Osteocyte (in vitro differentiated cells): ENCODE results near the gene VARS2. TPM values are rescaled to one million over a fixed set of nuclear protein-coding genes. Genes with fewer than 3 reads are reported as not detected.
"Not testable (repeated sequence)": the region's sequence is repeated elsewhere in the genome, so short reads cannot be mapped to it uniquely, and the experiment has no call there.

Source experiments
- DNase-seq: peaks from one replicate; pipeline ENCODE4 v3.0.0; 2021; ENCODE audit warnings: mixed read lengths; ENCODE audit not compliant: unreplicated experiment; ENCODE audit errors: extremely low spot score
- H3K27ac Mint-ChIP-seq: one replicate; pipeline ENCODE4 v1.8.0; 2021; ENCODE audit warnings: mild to moderate bottlenecking, mixed read lengths; ENCODE audit not compliant: unreplicated experiment
- H3K27me3 Mint-ChIP-seq: one replicate; pipeline ENCODE4 v1.8.0; 2021; ENCODE audit warnings: mixed read lengths; ENCODE audit not compliant: unreplicated experiment
- H3K36me3 Mint-ChIP-seq: one replicate; pipeline ENCODE4 v1.8.0; 2021; ENCODE audit warnings: mixed read lengths; ENCODE audit not compliant: unreplicated experiment
- H3K4me1 Mint-ChIP-seq: one replicate; pipeline ENCODE4 v1.8.0; 2021; ENCODE audit warnings: mixed read lengths; ENCODE audit not compliant: unreplicated experiment
- H3K4me3 Mint-ChIP-seq: one replicate; pipeline ENCODE4 v1.8.0; 2021; ENCODE audit warnings: mild to moderate bottlenecking, moderate library complexity, mixed read lengths; ENCODE audit not compliant: unreplicated experiment
- H3K9me3 Mint-ChIP-seq: one replicate; pipeline ENCODE4 v1.8.0; 2021; ENCODE audit warnings: mixed read lengths; ENCODE audit not compliant: unreplicated experiment
- microRNA-seq: library from miRNA; unstranded; fragments of <30 nt; microRNA quantifications from one replicate; pipeline ENCODE4 v1.1.0, GENCODE V29; 2020; ENCODE audit not compliant: unreplicated experiment
- total RNA-seq: library from RNA; stranded (reverse); gene quantifications from 2 replicates; pipeline ENCODE4 v1.2.1, GENCODE V29; 2021
- TF ChIP-seq, protein P1 (sequence below): fragments of 200-600 bp; sonication (generic); IDR thresholded peaks from 2 replicates; pipeline ENCODE4 v1.5.0; 2021; ENCODE audit warnings: antibody characterized with exemption, mild to moderate bottlenecking, moderate library complexity

Gene VARS2
- total RNA-seq, 1 donor from 2014 or later = 46.4 TPM

DNA sequence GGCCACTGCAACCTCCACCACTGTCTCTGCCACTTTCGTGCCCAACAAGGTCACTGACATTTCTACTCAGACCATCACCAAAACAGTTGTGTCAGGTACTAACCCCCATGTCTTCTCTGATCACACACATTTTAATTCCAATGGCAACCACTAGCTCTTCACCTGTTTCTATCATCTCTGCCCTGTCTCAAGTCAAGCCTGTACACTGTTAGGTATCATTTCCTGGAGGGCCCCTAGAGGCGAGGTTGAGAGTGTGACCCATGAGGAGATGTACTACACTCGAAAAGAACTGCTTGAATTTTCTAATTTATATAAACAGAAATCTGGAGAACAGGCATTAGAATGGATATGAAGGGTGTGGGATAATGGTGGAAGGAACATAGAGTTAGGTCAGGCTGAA, 52.1 kb downstream of the VARS2 start:
- H3K36me3 Mint-ChIP-seq = no peaks in the 10 kb centered on the region
- TF ChIP-seq, protein P1, sequence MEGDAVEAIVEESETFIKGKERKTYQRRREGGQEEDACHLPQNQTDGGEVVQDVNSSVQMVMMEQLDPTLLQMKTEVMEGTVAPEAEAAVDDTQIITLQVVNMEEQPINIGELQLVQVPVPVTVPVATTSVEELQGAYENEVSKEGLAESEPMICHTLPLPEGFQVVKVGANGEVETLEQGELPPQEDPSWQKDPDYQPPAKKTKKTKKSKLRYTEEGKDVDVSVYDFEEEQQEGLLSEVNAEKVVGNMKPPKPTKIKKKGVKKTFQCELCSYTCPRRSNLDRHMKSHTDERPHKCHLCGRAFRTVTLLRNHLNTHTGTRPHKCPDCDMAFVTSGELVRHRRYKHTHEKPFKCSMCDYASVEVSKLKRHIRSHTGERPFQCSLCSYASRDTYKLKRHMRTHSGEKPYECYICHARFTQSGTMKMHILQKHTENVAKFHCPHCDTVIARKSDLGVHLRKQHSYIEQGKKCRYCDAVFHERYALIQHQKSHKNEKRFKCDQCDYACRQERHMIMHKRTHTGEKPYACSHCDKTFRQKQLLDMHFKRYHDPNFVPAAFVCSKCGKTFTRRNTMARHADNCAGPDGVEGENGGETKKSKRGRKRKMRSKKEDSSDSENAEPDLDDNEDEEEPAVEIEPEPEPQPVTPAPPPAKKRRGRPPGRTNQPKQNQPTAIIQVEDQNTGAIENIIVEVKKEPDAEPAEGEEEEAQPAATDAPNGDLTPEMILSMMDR = no peak
- H3K27ac Mint-ChIP-seq = no peak overlapping the region
- H3K4me1 Mint-ChIP-seq = peaks cover 3% of the 10 kb centered on the region
- no peak for DNase-seq
- H3K4me3 Mint-ChIP-seq = no peak overlapping the region
- H3K9me3 Mint-ChIP-seq = no peaks in the 10 kb centered on the region
- H3K27me3 Mint-ChIP-seq = peaks cover 46% of the 10 kb centered on the region

DNA sequence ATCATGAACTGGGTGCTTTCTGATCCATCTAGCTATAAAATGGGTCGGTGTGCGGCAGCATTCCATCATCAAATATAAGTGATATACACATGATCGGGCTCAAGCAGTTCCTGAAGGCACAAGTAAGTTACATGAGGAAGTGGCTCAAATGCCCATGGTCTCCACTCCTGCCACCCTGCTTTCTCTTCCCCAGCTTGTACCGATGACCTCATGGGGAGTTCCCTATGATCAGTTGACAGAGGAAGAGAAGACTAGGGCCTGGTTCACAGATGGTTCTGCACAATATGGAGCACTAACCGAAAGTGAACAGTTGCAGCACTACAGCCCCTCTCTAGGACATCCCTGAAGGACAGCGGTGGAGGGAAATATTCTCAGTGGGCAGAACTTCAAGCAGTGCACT, 55.1 kb downstream of the VARS2 start:
- H3K27me3 Mint-ChIP-seq = peaks cover 63% of the 10 kb centered on the region
- not testable (repeated sequence) for H3K9me3 Mint-ChIP-seq, H3K4me1 Mint-ChIP-seq, DNase-seq, H3K27ac Mint-ChIP-seq, H3K36me3 Mint-ChIP-seq, H3K4me3 Mint-ChIP-seq

DNA sequence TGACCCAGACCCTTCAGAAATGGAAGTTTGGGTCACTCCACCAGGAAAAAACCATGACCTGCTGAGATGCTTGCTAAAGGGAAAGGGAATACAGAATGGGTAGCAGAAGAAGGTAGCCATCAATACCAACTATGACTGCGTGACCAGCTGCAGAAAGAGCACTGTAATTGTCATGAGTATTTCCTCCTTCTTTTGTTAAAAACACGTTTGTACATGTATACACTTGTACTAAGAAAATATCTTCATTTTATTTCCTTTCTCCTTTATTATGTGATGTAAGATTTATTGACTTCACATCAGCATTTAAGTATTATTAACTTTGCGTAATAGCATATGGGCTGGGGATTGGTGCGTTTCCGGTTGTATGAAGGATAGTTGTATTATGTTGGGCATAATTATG, 56.9 kb downstream of the VARS2 start:
- DNase-seq = no peak
- no peaks in the 10 kb centered on the region for H3K4me1 Mint-ChIP-seq
- H3K9me3 Mint-ChIP-seq = no peaks in the 10 kb centered on the region
- no peak overlapping the region for H3K27ac Mint-ChIP-seq
- TF ChIP-seq, protein P1 = no peak
- H3K36me3 Mint-ChIP-seq = no peaks in the 10 kb centered on the region
- H3K27me3 Mint-ChIP-seq = peaks cover 54% of the 10 kb centered on the region
- no peak overlapping the region for H3K4me3 Mint-ChIP-seq

DNA sequence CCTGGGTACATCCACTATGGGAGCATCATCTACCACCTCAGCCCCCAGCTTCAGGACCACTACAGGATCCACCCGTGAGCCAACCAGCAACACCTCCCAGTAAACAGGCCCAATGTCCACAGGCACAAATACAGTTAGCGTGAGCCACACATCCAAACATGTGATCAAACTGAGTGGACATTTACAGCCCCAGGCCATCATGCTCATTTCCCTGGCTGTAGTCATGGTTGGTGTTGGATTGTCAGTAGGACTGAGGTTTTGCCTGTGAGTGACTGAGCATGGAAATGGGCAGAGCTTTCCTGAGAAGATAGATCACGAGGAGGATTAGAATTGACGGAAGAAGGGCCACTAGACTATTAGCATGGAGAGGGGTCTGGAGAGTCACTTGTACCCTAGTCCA, 58.8 kb downstream of the VARS2 start:
- Mint-ChIP-seq H3K4me1 (no peaks in the 10 kb centered on the region), H3K9me3 (no peaks in the 10 kb centered on the region), H3K27ac (no peak overlapping the region), H3K36me3 (no peaks in the 10 kb centered on the region), H3K27me3 (peaks cover 56% of the 10 kb centered on the region), H3K4me3 (no peak overlapping the region)
- DNase-seq = no peak
- TF ChIP-seq, protein P1 = no peak

DNA sequence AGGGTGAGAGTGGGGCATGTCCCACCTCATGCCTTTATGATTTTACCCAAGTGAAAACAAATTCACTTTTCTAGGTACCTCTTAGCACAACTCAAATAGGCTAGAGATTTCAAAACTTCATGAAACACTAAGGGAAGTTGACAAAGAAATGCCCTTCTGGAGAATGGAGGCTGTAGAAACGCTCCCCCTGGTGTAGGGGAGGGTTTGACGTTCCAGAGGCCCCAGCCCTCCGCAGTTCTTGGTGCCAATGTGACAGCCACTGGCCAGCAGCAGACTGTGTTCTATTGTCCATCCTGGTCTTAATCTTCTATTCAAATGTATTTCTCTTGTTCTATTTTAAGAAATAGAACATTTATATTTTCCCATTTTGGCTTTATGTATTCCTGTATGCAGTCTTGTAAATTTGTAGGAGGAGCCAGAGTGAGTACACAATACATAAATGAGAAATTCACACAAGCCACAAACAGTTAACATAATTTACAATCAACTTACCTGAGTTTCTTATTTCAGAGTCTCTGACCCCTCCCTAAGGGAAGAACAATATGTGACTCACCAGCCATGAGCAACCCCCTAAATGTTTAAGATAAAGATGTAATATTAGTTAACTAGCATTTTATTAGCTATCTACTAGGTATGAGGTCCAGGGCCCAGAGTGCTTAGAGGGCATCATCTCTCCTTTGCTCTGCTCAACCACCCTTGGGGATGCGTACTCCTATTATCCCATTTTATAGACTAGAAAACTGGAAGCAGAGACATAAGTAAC, 60.6 kb downstream of the VARS2 start:
- TF ChIP-seq, protein P1 = no peak
- no peak overlapping the region for H3K4me3 Mint-ChIP-seq
- H3K36me3 Mint-ChIP-seq = no peaks in the 10 kb centered on the region
- DNase-seq = no peak
- peaks cover 63% of the 10 kb centered on the region for H3K27me3 Mint-ChIP-seq
- no peak overlapping the region for H3K27ac Mint-ChIP-seq
- no peaks in the 10 kb centered on the region for H3K9me3 Mint-ChIP-seq
- H3K4me1 Mint-ChIP-seq = no peaks in the 10 kb centered on the region

Small RNA genes within 50 kb of the gene (microRNA-seq; reads per million reads assigned to microRNA genes)
- gene MIR4640 = 4.4 reads per million

Other genes with a start within 250 kb of the VARS2 start
- 28.7 TPM in 2 replicates for gene DHX16, start 241.2 kb upstream of the VARS2 start, total RNA-seq
- gene PPP1R18, start 227.6 kb upstream of the VARS2 start, total RNA-seq = 134 and 135 TPM in 2 replicates
- 28.1 and 31.5 TPM in 2 replicates for gene NRM, start 223.3 kb upstream of the VARS2 start, total RNA-seq
- gene MDC1, start 197.0 kb upstream of the VARS2 start, total RNA-seq = 37.7 and 40.1 TPM in 2 replicates
- gene TUBB, start 193.9 kb upstream of the VARS2 start, total RNA-seq = 725 and 729 TPM in 2 replicates
- 86.8 and 88.1 TPM in 2 replicates for gene FLOT1, start 171.6 kb upstream of the VARS2 start, total RNA-seq
- 395 and 418 TPM in 2 replicates for gene IER3, start 169.7 kb upstream of the VARS2 start, total RNA-seq
- 130 and 146 TPM in 2 replicates for gene DDR1, start 29.7 kb upstream of the VARS2 start, total RNA-seq
- gene GTF2H4, start 6.0 kb upstream of the VARS2 start, total RNA-seq = 35.5 and 39.3 TPM in 2 replicates
- gene SFTA2, start 17.9 kb downstream of the VARS2 start, total RNA-seq = not detected in 2 replicates
- gene MUCL3, start 26.7 kb downstream of the VARS2 start, total RNA-seq = not detected in 2 replicates
- gene MUC21, start 69.5 kb downstream of the VARS2 start, total RNA-seq = not detected in 2 replicates
- not detected in 2 replicates for gene MUC22, start 96.2 kb downstream of the VARS2 start, total RNA-seq
- gene C6orf15, start 198.3 kb downstream of the VARS2 start, total RNA-seq = not detected in 2 replicates
- 3.2 and 6.2 TPM in 2 replicates for gene PSORS1C1, start 200.6 kb downstream of the VARS2 start, total RNA-seq
- not detected in 2 replicates for gene CDSN, start 206.2 kb downstream of the VARS2 start, total RNA-seq
- gene PSORS1C2, start 224.8 kb downstream of the VARS2 start, total RNA-seq = not detected in 2 replicates
- gene CCHCR1, start 243.6 kb downstream of the VARS2 start, total RNA-seq = 16.7 and 19.0 TPM in 2 replicates
- 8.2 and 8.8 TPM in 2 replicates for gene TCF19, start 244.4 kb downstream of the VARS2 start, total RNA-seq